Psoas muscle (tissue), 8 donors: ENCODE data around the gene ALG1. TPM values are rescaled to one million over a fixed set of nuclear protein-coding genes. Genes with fewer than 3 reads are reported as not detected.
"Not testable (repeated sequence)": the region's sequence is repeated elsewhere in the genome, so short reads cannot be mapped to it uniquely, and the experiment has no call there.

Experiments used
- ATAC-seq, 4 donors: fragments of 200-7000 bp; cut with Tn5 transposase; one replicate each; pipeline ENCODE4 v1.9.1; 2020; ENCODE audit warnings: moderate library complexity in 3 of 4, mild to moderate bottlenecking in 2 of 4
- DNase-seq, 2 donors: peaks; one replicate each; pipeline ENCODE4 v3.0.0-alpha.2; 2020
- H3K27ac ChIP-seq: fragments of 200-600 bp; one replicate; pipeline ENCODE4 v1.8.0; 2022
- H3K27me3 ChIP-seq, 3 donors: fragments of 200-600 bp in 1 of 3; one replicate each; pipeline versions ENCODE4 v1.6.1 to v1.8.0; 2013 to 2022; ENCODE audit warnings: low read length in 2 of 3, mild to moderate bottlenecking in 2 of 3, moderate library complexity in 1 of 3; ENCODE audit not compliant: insufficient read depth in 3 of 3
- H3K36me3 ChIP-seq, 2 donors: fragments of 200-600 bp in 1 of 2; one replicate each; pipeline versions ENCODE4 v1.6.1 to v1.8.0; 2013 to 2022; ENCODE audit warnings: low read depth in 1 of 2, mild to moderate bottlenecking in 1 of 2, moderate library complexity in 1 of 2; ENCODE audit not compliant: insufficient read depth in 1 of 2
- H3K4me1 ChIP-seq: fragments of 200-600 bp; one replicate; pipeline ENCODE4 v1.8.0; 2022
- H3K4me3 ChIP-seq: fragments of 200-600 bp; one replicate; pipeline ENCODE4 v1.8.0; 2022; ENCODE audit warnings: mild to moderate bottlenecking
- H3K9me3 ChIP-seq: fragments of 200-600 bp; one replicate; pipeline ENCODE4 v1.8.0; 2022
- WGBS, 3 donors: extraction: QIAGEN DNeasy Blood & Tissue Kit; methylation state at CpG; one replicate each; pipeline versions ENCODE4 v1.1.6 to v1.1.7; 2013; 5-methylcytosine and 5-hydroxymethylcytosine counted together
- intact Hi-C, 2 donors: fragments of 100-400 bp; cut with DNase I; formaldehyde crosslinking; loops; one replicate each; pipeline versions ENCODE4 v1.11.0 to v1.14.2; 2022
- polyA plus RNA-seq, 3 donors: library from polyadenylated mRNA; stranded (reverse); fragments of 200-250 nt; gene quantifications; one replicate each; pipeline ENCODE4 v1.2.3, GENCODE V29; 2013
- total RNA-seq, 4 donors: library from RNA; stranded (reverse); fragmentation: NEBNext Ultra II Directional in 2 of 4; extraction: Animal tissue kit (Norgen Biotek cat#: 25700) in 2 of 4; gene quantifications; one replicate each; pipeline versions ENCODE4 v1.2.1 to v1.2.4, GENCODE V29; 2021 to 2023
- TF ChIP-seq, protein P1 (sequence below): fragments of 200-600 bp; IDR thresholded peaks from one replicate; pipeline ENCODE4 v1.8.0; 2022; ENCODE audit warnings: antibody characterized with exemption
- donor health status: healthy with polysubstance abuse.
- donor health status: DM: no; HTN: no; CAD: no; lungs with moderate emphysema.
- donor health status: Bipolar disorder and iron deficiency.
- donor health status: healthy.
- donor health status: DM: yes; HTN: yes; CAD: no.
- donor health status: DM: no; HTN: no; CAD: no.
- donor health status: DM: no; HTN: no; CAD: no.
- donor health status: DM: yes; HTN: yes; CAD: no.

ALG1 gene
- total and polyA plus RNA-seq, 7 donors, result 4.9 to 13.1 (median 7.3) TPM

DNA sequence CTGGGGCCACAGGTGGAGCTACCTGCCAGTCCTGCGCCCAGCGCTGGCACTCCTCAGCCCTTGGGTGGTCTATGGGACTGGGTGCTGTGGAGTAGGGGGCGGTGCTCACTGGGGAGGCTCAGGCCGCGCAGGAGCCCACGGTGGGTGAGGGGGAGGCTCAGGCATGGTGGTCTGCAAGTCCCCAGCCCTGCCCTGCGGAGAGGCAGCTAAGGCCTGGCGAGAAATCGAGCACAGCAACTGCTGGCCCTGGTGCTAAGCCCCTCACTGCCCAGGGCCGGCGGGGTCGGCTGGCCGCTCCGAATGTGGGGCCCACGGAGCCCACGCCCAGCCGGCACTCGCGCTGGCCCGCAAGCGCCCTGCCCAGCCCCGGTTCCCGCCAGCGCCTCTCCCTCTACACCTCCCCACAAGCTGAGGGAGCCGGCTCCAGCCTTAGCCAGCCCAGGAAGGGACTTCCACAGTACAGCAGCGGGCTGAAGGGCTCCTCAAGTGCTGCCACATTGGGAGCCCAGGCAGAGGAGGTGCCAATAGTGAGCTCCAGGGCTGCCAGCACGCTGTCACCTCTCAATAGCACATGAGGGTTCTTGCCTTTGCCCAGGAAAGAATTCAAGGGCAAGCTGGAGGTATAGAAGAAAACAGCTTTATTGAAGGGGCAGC, 37.0 kb downstream of the ALG1 start:
- DNase-seq, result no peak
- TF ChIP-seq, protein P1, sequence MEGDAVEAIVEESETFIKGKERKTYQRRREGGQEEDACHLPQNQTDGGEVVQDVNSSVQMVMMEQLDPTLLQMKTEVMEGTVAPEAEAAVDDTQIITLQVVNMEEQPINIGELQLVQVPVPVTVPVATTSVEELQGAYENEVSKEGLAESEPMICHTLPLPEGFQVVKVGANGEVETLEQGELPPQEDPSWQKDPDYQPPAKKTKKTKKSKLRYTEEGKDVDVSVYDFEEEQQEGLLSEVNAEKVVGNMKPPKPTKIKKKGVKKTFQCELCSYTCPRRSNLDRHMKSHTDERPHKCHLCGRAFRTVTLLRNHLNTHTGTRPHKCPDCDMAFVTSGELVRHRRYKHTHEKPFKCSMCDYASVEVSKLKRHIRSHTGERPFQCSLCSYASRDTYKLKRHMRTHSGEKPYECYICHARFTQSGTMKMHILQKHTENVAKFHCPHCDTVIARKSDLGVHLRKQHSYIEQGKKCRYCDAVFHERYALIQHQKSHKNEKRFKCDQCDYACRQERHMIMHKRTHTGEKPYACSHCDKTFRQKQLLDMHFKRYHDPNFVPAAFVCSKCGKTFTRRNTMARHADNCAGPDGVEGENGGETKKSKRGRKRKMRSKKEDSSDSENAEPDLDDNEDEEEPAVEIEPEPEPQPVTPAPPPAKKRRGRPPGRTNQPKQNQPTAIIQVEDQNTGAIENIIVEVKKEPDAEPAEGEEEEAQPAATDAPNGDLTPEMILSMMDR, result no peak
- WGBS, 3 donors, result 90 to 92% (median 91%) methylated on average over 21 to 27 of the region's 27 CpGs

GRCh38 chr16:5110933-5111332, 39.3 kb downstream of the ALG1 start:
- WGBS, 3 donors, result 83 to 93% (median 84%) methylated on average over 10 of the region's 10 CpGs
- H3K4me1 ChIP-seq, H3K9me3 ChIP-seq, H3K27me3 ChIP-seq, intact Hi-C loops, H3K27ac ChIP-seq, H3K4me3 ChIP-seq, H3K36me3 ChIP-seq, ATAC-seq, DNase-seq: not testable (repeated sequence)

More for the DNA sequence above, 37.0 kb downstream of the ALG1 start:
- Histone ChIP-seq H3K9me3 (no peaks in the 10 kb centered on the region), H3K27me3 (no peaks in the 10 kb centered on the region), H3K4me1 (no peaks in the 10 kb centered on the region), H3K4me3 (no peak overlapping the region), H3K36me3 (no peaks in the 10 kb centered on the region), H3K27ac (no peak overlapping the region)
- intact Hi-C loops, result no loop called here
- ATAC-seq, result no peak

- intact Hi-C loops, H3K36me3 ChIP-seq, DNase-seq, H3K27ac ChIP-seq, ATAC-seq, H3K9me3 ChIP-seq, H3K4me1 ChIP-seq: not testable (repeated sequence)
- peaks cover 0 to 15% (median 2%) of the 10 kb centered on the region in 3 donors for H3K27me3 ChIP-seq
- WGBS, 3 donors, result 15 to 29% (median 20%) methylated on average over 9 to 10 of the region's 10 CpGs
- peak overlapping the region; percentile 28 for H3K4me3 ChIP-seq
Observed at GRCh38 chr16:5116780-5117295, 45.2 kb downstream of the ALG1 start.

- H3K9me3 ChIP-seq, ATAC-seq, intact Hi-C loops, H3K36me3 ChIP-seq, H3K4me1 ChIP-seq, H3K27ac ChIP-seq: not testable (repeated sequence)
- peak; percentile 50 to 76 for DNase-seq
- Histone ChIP-seq H3K4me3 (peak overlapping the region; percentile 28), H3K27me3 (peaks cover 0 to 15% (median 2%) of the 10 kb centered on the region in 3 donors)
- 14 to 17% (median 15%) methylated on average over 20 of the region's 20 CpGs for WGBS, 3 donors
Observed at GRCh38 chr16:5117300-5118087, 45.9 kb downstream of the ALG1 start.

DNA sequence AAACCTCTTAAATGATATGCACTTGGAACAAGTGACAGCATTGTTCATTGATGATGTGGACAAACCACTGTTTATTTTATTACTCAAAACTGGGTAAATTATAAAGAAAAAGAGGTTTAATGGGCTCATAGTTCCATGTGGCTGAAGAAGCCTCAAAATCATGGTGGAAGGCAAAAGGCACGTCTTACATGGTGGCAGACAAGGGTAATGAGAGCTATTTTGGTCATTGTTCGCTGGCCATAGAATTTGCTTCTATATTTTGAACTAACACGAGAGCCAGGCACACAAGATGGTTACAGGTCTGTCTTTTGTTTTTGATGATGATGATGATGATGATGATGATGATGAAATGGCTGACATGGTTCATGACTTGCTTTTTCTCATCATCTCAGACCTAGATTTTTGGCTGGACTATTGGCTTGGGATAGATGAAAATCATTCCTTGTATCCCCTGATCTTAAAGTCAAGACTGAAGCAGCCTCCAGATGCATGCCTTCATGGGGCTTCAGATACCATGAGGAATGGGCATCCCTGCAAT, 59.9 kb downstream of the ALG1 start:
- H3K27ac ChIP-seq, H3K4me1 ChIP-seq, H3K27me3 ChIP-seq, ATAC-seq, DNase-seq, H3K4me3 ChIP-seq, intact Hi-C loops, H3K36me3 ChIP-seq, H3K9me3 ChIP-seq: not testable (repeated sequence)
- WGBS, 3 donors, result 81 to 87% (median 85%) methylated on average over 3 of the region's 3 CpGs

DNA sequence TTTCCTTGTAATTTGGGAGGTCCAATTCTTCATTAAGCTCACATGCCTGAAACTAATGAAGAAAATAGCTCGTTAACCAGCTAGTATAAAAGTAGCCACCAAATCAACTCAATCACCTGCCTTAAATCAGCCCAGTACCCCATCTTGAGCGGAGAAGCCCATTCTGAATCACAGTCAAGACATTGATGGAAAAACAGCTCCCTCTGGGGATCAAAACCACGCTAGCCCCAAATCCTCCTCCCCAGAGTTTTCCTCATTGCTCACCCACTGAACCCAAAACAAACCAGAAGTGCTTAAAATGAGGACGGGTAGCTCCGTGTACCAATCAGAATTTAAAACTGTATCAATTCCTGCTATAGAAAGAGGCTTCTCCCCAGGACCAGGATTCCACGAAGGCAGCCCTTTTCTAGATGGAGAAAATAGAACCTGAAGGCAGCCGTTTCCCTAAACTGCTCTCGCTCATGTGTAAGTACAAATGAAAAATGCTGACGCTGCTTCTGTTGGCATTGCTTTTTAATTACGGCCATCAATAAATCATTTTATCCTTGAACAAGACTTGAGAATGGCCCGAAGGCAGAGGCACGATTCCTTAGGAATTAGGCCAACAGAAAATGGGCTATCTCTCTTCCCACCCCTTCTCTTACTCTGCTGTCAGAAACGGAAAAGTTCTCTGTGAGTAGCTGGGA, 61.4 kb downstream of the ALG1 start:
- WGBS, 3 donors, result 40 to 47% (median 43%) methylated on average over 13 of the region's 13 CpGs
- H3K27me3 ChIP-seq, intact Hi-C loops, H3K36me3 ChIP-seq, H3K4me3 ChIP-seq, ATAC-seq, DNase-seq, H3K27ac ChIP-seq, H3K4me1 ChIP-seq, H3K9me3 ChIP-seq: not testable (repeated sequence)

- H3K27me3 ChIP-seq, H3K4me1 ChIP-seq, H3K9me3 ChIP-seq, ATAC-seq, H3K27ac ChIP-seq, DNase-seq, H3K36me3 ChIP-seq, intact Hi-C loops, H3K4me3 ChIP-seq: not testable (repeated sequence)
- 42 to 50% (median 47%) methylated on average over 13 of the region's 13 CpGs for WGBS, 3 donors
Observed at GRCh38 chr16:5134739-5135452, 63.3 kb downstream of the ALG1 start.
